ENCODE results near the gene CARD16.

CARD16 gene

DNA sequence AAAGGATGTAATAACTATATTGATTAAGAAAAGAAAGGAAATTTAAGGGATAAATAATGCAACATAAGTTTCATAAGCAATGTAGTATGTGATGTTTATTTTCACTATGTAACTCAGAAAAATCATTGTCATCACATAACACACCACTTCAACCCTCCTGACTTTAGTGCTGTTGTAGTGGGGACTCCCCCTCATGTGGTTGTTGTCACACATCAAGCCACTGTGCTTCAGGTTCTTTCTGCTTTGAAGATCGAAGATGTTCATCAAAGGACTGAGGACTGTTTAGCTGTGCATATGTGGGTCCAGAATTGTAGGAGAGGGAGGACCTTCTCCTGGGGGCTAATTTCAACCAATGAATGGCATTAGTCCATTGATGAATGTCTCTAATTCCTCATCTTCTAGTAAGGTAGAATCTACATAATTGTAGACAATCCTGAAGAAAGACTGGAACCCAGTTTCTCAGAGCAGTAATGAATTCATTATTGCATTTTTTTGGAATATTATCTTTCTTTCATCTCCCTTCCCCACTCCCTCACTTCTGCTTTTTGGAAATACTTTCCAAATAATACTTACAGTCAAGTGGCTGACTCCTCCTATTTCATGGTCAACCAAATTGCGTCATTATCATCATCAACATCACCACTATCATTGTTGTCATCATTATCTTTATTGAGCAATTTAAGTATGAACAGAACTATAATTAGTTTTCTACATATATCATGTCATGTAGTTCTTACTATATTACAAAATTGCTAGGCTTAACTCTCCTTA lies 9.8 kb upstream of the CARD16 start:
- no peak for TF ChIP-seq CTCF (IDR thresholded peaks at IDR 0.05; ENCODE audit: extremely low read depth, missing control alignments)
- no peak for DNase-seq (ENCODE audit: low spot score)

DNA sequence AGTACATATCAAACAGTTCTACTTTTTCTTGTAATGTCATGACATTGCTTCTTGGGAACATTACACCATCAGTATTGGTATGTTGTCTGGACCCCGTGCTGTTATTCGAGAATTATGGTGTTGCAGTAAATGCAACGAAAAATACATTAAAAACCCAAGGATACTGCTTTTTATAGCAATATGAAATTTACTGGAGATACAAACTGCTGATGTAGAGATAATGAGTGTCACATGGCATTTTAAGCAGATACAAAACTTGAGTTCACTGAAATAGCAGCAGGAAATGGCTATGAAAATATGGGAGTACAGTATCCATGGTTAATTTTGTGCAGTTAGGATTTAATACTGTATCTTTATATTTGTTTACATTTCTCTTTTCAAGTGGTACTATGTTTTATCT lies 7.4 kb upstream of the CARD16 start:
- DNase-seq (ENCODE audit: low spot score) = no peak
- TF ChIP-seq CTCF (IDR thresholded peaks at IDR 0.05; ENCODE audit: extremely low read depth, missing control alignments) = no peak

DNA sequence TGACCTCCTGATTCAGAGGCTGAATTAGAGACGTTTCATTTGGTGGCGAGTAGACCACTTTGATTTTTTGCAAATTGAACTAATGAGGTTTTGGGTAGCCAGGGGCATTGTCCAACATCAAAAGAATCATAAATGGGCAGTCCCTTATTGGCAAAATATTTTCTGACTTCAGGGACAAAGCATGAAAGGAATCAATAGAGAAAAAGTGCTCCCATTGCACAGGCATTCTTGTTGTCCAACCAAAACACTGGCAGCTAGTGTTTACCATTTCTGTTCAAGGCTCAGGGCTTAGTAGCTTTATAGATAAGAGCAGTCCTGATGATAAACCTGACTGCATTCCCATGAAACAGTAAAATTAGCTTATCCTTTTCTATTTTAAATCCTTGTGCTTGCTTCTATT lies 6.4 kb upstream of the CARD16 start:
- no peak for DNase-seq (ENCODE audit: low spot score)
- no peak for TF ChIP-seq CTCF (IDR thresholded peaks at IDR 0.05; ENCODE audit: extremely low read depth, missing control alignments)

- no peak for DNase-seq (ENCODE audit: low spot score)
- TF ChIP-seq CTCF (IDR thresholded peaks at IDR 0.05; ENCODE audit: extremely low read depth, missing control alignments) = no peak
These were observed 4.3 kb upstream of the CARD16 start for GRCh38 chr11:105049481-105049880.

GRCh38 chr11:105046898-105047579 lies 1.9 kb upstream of the CARD16 start:
- no peak for TF ChIP-seq CTCF (IDR thresholded peaks at IDR 0.05; ENCODE audit: extremely low read depth, missing control alignments)
- no peak for DNase-seq (ENCODE audit: low spot score)

DNA sequence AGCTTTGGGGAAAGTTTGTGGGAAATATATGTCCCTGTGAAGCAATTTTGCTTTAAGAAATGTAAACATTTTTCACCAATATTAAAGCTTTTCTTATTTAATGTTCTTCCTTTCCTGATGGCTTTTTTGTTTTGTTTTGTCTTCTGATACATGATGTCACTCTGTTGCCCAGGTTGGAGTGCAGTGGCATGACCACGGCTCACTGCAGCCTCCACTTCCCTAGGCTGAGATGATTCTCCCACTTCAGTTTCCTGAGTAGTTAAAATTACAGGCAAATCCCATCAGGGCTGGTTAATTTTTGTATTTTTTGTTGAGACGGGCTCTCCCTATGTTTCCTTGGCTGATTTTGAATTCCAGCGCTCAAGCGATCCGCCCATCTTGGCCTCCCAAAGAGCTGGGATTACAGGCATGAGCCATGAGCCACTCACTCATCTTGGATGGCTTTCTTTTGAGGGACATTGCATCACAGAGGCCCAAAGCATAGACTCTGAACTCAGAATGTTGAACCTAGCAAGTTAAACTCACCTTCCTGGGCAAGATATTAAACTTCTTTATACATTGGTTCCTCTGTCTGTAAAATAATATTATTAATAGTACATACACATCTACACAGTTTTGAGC lies 651 bp upstream of the CARD16 start:
- DNase-seq (ENCODE audit: low spot score) = no peak
- TF ChIP-seq CTCF (IDR thresholded peaks at IDR 0.05; ENCODE audit: extremely low read depth, missing control alignments) = no peak

DNA sequence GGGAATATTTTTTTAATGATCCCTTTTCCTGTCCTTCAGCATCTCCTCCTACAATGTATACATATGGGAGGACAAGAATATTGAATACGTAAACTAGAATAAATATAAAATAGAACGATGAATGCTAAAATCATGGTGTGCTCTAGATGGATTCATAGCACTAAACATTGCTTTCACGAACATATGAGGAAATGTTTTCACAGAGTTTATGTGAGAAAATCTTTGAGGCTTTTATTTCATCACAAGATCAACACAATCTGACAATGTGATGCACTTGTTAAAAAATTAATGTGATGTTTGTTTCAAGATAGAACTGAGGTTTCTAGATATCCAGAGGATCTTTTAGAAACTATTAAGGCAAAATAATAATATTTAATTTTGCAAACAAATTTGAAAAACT lies 3.0 kb downstream of the CARD16 start:
- DNase-seq (ENCODE audit: low spot score) = no peak
- no peak for TF ChIP-seq CTCF (IDR thresholded peaks at IDR 0.05; ENCODE audit: extremely low read depth, missing control alignments)
